GM12878 (cell line): ENCODE measurements around the gene DOHH. TPM values are rescaled to one million over a fixed set of nuclear protein-coding genes. Genes with fewer than 3 reads are reported as not detected.

Source experiments
- CBFB ChIP-seq: IDR thresholded peaks from 2 replicates; pipeline ENCODE4 v1.6.1; 2016; ENCODE audit warnings: antibody characterized with exemption, low read depth
- CBX3 ChIP-seq: fragments of 200-600 bp; sonication (generic); IDR thresholded peaks from 2 replicates; pipeline ENCODE4 v1.6.1; 2016; ENCODE audit warnings: low read depth, borderline replicate concordance
- IKZF1 ChIP-seq: fragments of 450-650 bp; conservative IDR thresholded peaks from 2 replicates; pipeline ENCODE4 v1.6.1; 2017; ENCODE audit warnings: antibody characterized with exemption, mild to moderate bottlenecking
- IKZF2 ChIP-seq, 2 experiments: fragments of 450-650 bp; IDR thresholded peaks; 2 replicates each; pipeline ENCODE4 v1.6.1; 2017; ENCODE audit warnings: mild to moderate bottlenecking in 2 of 2, moderate library complexity in 2 of 2
- IRF5 ChIP-seq: fragments of 450-650 bp; IDR thresholded peaks from 2 replicates; pipeline ENCODE4 v1.6.1; 2017; ENCODE audit warnings: borderline replicate concordance
- JUND ChIP-seq: IDR thresholded peaks from 2 replicates; pipeline ENCODE4 v1.6.1; 2012; ENCODE audit warnings: low read depth, mild to moderate bottlenecking, low read length, improper control_type of control experiment, moderate library complexity
- MEF2A ChIP-seq: IDR thresholded peaks from 2 replicates; pipeline ENCODE4 v1.6.1; 2011; ENCODE audit warnings: low read depth, mild to moderate bottlenecking, low read length, moderate library complexity; ENCODE audit not compliant: insufficient read depth
- NR2C2 ChIP-seq: IDR thresholded peaks from 2 replicates; pipeline ENCODE4 v1.6.1; 2011; ENCODE audit warnings: borderline replicate concordance, low read depth; ENCODE audit not compliant: control insufficient read depth, insufficient read length
- PML ChIP-seq: IDR thresholded peaks from 2 replicates; pipeline ENCODE4 v1.6.1; 2012; ENCODE audit warnings: low read length, inconsistent platforms
- RAD21 ChIP-seq: IDR thresholded peaks from 2 replicates; pipeline ENCODE4 v1.6.1; 2011; ENCODE audit warnings: mild to moderate bottlenecking, low read depth, low read length, moderate library complexity; ENCODE audit not compliant: insufficient read depth
- RBBP5 ChIP-seq: fragments of 200-600 bp; sonication (generic); conservative IDR thresholded peaks from 2 replicates; pipeline ENCODE4 v1.6.1; 2016
- STAT1 ChIP-seq: fragments of 450-650 bp; conservative IDR thresholded peaks from 2 replicates; pipeline ENCODE4 v1.6.1; 2014; ENCODE audit warnings: antibody characterized with exemption, mild to moderate bottlenecking
- STAT3 ChIP-seq: IDR thresholded peaks from 2 replicates; pipeline ENCODE4 v1.6.1; 2011; ENCODE audit warnings: low read depth, low read length, improper control_type of control experiment
- ZNF592 ChIP-seq: fragments of 450-650 bp; IDR thresholded peaks from 2 replicates; pipeline ENCODE4 v1.6.1; 2017; ENCODE audit warnings: mild to moderate bottlenecking, moderate library complexity
- polyA plus RNA-seq, 11 experiments: library from polyadenylated mRNA; depleted of rRNA in 4 of 11; unstranded in 6 of 11; stranded (reverse) in 5 of 11; fragments of >200 nt; fragmentation: Nextera tagmentation in 4 of 11; fragmentation: Illumina TruSeq in 1 of 11; extraction: Ambion mirVana in 4 of 11; extraction: Trizol in 1 of 11; gene quantifications; 1 replicate in 1 of 11; 2 replicates in 10 of 11; pipeline versions ENCODE4 v1.2.1 to v1.2.3, GENCODE V29; 2011 to 2016; ENCODE audit warnings: inconsistent platforms in 2 of 11, missing spikeins in 2 of 11, low read depth in 1 of 11
- total RNA-seq, 4 experiments: library from RNA; depleted of rRNA in 3 of 4; stranded (reverse); fragments of >200 nt in 3 of 4; fragmentation: Illumina TruSeq in 1 of 4; extraction: Trizol in 1 of 4; gene quantifications; 2 replicates each; pipeline versions ENCODE4 v1.2.1 to v1.2.3, GENCODE V29; 2013 to 2021

Gene DOHH
- total and polyA plus RNA-seq, 10 of the 15 experiments (the other 5 are each of a cell fraction or from before 2014, with no cell fraction given): 0.11 to 28.6 (median 11.7) TPM

GRCh38 chr19:3535981-3536380 is 35.5 kb upstream of the DOHH start (continued):
- TF ChIP-seq ZNF592 (no peak), RBBP5 (no peak), IKZF2 (IDR thresholded peaks at IDR 0.05) (no peak), RAD21 (no peak), CBX3 (no peak), IKZF1 (no peak), MEF2A (no peak), STAT3 (no peak), IRF5 (no peak), CBFB (no peak), PML (no peak), NR2C2 (no peak), JUND (no peak), STAT1 (no peak)
